ENCODE data around the gene KCNQ1OT1. TPM values are rescaled to one million over a fixed set of nuclear protein-coding genes. Genes with fewer than 3 reads are reported as not detected.

The KCNQ1OT1 gene
- polyA plus RNA-seq, 3 donors: 0.84 to 2.4 (median 2.3) TPM

GRCh38 chr11:2612884-2613571 is 86.8 kb downstream of the KCNQ1OT1 start:
- no peak for DNase-seq

GRCh38 chr11:2609345-2609744 is 90.4 kb downstream of the KCNQ1OT1 start:
- DNase-seq: no peak

- DNase-seq: no peak
Observed at GRCh38 chr11:2599561-2600189, 100.1 kb downstream of the KCNQ1OT1 start.

- DNase-seq: no peak
Observed at GRCh38 chr11:2595204-2595603, 104.6 kb downstream of the KCNQ1OT1 start.

- no peak for DNase-seq
Observed at GRCh38 chr11:2594267-2594666, 105.5 kb downstream of the KCNQ1OT1 start.

- no peak for DNase-seq
Observed at GRCh38 chr11:2593393-2593950, 106.3 kb downstream of the KCNQ1OT1 start.

- DNase-seq: no peak
Observed at GRCh38 chr11:2592559-2593392, 107.0 kb downstream of the KCNQ1OT1 start.

- no peak for DNase-seq
Observed at GRCh38 chr11:2591805-2592204, 108.0 kb downstream of the KCNQ1OT1 start.

- no peak for DNase-seq
Observed at GRCh38 chr11:2590965-2591754, 108.6 kb downstream of the KCNQ1OT1 start.

GRCh38 chr11:2590131-2590964 is 109.4 kb downstream of the KCNQ1OT1 start:
- no peak for DNase-seq

- no peak for DNase-seq
Observed at GRCh38 chr11:2589538-2589934, 110.3 kb downstream of the KCNQ1OT1 start.

GRCh38 chr11:2588809-2589537 is 110.8 kb downstream of the KCNQ1OT1 start:
- no peak for DNase-seq

GRCh38 chr11:2587976-2588748 is 111.6 kb downstream of the KCNQ1OT1 start:
- no peak for DNase-seq

GRCh38 chr11:2587132-2587930 is 112.5 kb downstream of the KCNQ1OT1 start:
- no peak for DNase-seq

- DNase-seq: no peak
Observed at GRCh38 chr11:2586793-2587131, 113.0 kb downstream of the KCNQ1OT1 start.

- peak; percentile 90 for DNase-seq
Observed at GRCh38 chr11:2586087-2586792, 113.6 kb downstream of the KCNQ1OT1 start.

GRCh38 chr11:2585566-2586086 is 114.2 kb downstream of the KCNQ1OT1 start:
- no peak for DNase-seq

Data from renal pelvis (tissue), 4 donors.